C4-2B (cell line): ENCODE data around the gene AAMDC.

Experiments used
- CTCF ChIP-seq: fragments of 450-650 bp; conservative IDR thresholded peaks from 2 replicates; pipeline ENCODE4 v1.5.1; 2017; ENCODE audit warnings: mild to moderate bottlenecking
- ZFX ChIP-seq: fragments of 450-650 bp; IDR thresholded peaks from 2 replicates; pipeline ENCODE4 v1.6.1; 2017

- TF ChIP-seq CTCF (no peak), ZFX (no peak)
Observed at GRCh38 chr11:77884829-77885190, 63.9 kb downstream of the AAMDC start.
